PFSK-1 (cell line): ENCODE results near the gene PDZD7.

ENCODE experiments used
- POLR2AphosphoS5 ChIP-seq: IDR thresholded peaks from 2 replicates; pipeline ENCODE4 v1.6.1; 2012; ENCODE audit warnings: low read depth, mild to moderate bottlenecking, control low read depth, low read length, moderate library complexity
- REST ChIP-seq, 2 experiments: IDR thresholded peaks; 2 replicates each; pipeline versions ENCODE4 v1.6.1 to v1.8.0; 2011 to 2012; ENCODE audit warnings: low read depth in 2 of 2, low read length in 2 of 2, control low read depth in 1 of 2, inconsistent platforms in 1 of 2, mild to moderate bottlenecking in 1 of 2, moderate library complexity in 1 of 2; ENCODE audit not compliant: insufficient read depth in 1 of 2
- SIN3A ChIP-seq: IDR thresholded peaks from 2 replicates; pipeline ENCODE4 v1.6.1; 2012; ENCODE audit warnings: mild to moderate bottlenecking, low read length, moderate library complexity, borderline replicate concordance; ENCODE audit not compliant: insufficient read depth
- TAF1 ChIP-seq: IDR thresholded peaks from 2 replicates; pipeline ENCODE4 v1.6.1; 2012; ENCODE audit warnings: low read length, control low read depth, borderline replicate concordance; ENCODE audit not compliant: insufficient read depth

- no peak for TF ChIP-seq TAF1
- no peak for TF ChIP-seq REST (IDR thresholded peaks at IDR 0.05; ENCODE audit: insufficient read depth in 1 of 2, low read depth in 2 of 2, low read length in 2 of 2)
- no peak for TF ChIP-seq SIN3A
- TF ChIP-seq POLR2AphosphoS5 = no peak
Measured at GRCh38 chr10:101062232-101063049, 31.5 kb upstream of the PDZD7 start.
